Inferior parietal cortex (tissue), 1 donor: ENCODE data around the gene TRPM2.

Source experiments
- DNase-seq: peaks from one replicate; pipeline ENCODE4 v3.0.0-alpha.2; 2016; ENCODE audit errors: extremely low spot score

TRPM2 gene

DNA sequence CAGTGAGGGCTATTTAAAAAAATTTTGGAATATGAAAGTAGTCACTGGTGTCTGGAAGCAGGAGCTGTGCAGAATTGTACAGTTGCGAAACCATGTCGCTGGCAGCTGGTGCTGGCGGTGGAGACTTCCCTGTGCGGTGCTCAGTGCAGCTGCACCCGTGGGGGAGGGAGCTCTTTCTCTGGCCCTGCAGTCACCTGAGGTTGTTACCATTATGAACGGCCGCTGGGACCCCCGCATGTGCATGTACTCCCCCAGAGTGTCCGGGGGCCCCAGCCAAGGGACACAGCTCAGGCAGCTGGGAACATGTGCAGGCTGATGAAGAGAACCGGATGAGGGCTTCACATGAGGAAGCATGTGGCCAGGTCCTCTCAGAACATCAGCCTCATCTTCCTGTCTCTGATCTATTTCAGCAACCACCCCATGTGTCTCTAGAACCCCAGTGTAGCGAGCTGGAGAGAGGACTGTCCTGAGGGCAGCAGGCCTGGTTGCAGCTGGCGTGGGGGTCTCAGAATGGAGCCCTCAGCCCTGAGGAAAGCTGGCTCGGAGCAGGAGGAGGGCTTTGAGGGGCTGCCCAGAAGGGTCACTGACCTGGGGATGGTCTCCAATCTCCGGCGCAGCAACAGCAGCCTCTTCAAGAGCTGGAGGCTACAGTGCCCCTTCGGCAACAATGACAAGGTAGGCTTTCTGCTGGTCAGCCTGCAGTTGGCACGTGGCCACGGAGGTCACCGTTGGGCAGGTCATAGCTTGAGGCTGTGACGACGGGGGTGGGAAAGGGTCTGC is at the start of gene TRPM2:
TSS of gene TRPM2 (plus strand) at position 431 of the 780 bp plus-strand sequence. CDS start at position 511, 80 bp downstream.
- DNase-seq = peak; percentile 40

DNA sequence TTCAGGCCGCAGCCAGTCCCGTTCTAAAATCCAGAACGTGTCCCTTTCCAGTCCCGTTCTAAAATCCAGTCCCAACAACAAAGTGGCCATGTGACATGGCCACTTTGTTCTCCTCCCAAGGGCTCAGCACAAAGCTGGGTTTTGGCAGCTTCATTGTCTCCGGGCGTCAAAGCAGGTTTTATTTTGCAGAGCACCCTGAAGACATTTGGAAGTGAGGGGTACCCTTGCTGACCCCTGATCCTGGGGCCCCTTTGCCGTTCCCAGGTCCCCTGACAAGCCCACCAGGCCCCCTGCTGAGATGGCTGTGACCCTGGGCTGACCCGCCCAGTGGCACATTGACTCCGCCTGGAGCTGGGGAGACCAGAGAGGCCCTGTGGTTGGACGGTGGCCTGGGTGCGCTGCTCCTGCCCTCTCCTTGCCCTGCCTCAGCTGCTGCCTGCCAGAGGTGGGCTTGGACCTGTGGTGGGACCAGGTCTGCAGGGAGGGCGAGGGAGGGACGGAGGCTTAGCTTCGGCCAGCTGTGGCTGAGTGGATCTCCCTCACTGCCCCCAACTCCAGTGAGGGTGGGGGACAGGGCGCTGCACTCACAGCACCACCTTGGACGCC is 49.3 kb upstream of the TRPM2 start:
- DNase-seq = peak; percentile 39

DNA sequence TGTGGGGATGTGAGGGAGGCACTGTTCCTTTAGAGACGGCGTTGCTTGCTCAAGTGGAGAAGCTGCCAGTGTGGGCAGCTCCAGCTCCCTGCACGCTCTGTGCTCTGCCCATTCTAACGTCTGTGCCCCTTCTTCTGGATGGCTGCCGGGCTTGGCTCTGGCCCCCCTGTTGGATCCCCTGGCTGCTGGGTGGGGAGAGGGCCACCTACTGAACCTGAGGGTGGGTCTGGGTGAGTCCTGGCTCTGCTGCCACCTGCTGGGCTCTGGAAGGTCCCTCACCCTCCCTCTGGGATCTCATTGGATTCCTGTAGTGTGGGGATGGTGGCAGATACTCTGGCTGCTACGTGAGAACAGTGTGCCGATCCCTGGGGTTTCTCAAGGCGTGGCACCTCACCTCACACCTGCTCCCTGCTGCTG is 48.5 kb upstream of the TRPM2 start:
- DNase-seq = peak; percentile 49

DNA sequence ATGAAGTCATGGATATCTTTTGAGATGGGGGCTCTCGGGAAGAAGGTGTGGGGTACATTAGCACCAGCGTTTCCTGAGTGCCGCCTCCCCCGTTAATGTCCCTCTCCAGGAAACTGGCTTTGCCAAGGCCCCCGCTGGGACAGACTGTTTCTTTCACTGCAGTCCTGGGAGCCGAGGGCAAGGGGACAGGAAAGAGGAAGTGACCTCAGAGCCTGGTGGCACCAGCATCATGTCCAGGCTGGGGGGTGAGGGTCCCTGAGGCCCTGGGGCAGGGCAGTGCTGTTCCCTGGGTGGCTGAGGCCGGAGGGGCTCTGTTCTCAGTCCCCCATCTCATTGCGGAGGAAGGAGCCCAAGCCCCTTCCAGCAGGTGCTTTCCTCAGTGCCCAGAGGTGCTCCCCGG is 47.7 kb upstream of the TRPM2 start:
- no peak for DNase-seq

DNA sequence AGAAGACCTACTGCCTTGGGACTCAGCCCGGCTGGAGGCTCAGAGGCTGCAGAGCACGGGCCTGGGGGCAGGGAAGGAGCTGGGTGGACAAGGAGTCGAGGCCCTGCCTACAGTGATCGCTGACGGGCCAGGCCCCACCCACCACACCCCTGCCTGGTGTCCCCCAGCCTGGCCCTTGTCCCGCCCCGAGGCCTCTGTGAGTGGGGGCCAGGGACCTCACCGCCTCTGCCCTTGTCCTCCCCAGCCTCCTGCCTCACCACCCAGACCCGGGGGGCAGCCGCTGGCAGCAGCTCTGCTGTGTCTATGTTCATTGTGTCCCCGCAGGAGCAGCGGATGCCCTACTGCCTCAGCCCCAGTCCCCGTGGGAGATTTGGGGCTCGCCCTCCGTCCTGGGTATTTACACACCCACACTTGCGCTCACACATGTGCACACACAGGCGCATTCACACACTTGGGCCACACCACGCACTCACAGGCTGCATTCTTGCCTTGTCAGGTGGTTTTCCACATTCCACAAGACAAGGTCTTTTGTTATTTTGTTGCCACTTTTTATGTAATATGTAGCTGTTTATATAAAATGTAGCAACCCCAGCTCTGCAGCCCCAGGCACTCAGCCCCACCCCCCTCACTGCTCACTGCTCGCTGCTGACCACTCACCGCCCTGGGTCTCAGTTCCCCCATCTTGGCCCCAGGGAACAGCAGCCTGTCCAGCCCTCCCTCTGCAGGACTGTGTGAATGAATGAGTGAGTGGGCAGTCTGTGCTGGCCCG is 46.3 kb upstream of the TRPM2 start:
- no peak for DNase-seq

DNA sequence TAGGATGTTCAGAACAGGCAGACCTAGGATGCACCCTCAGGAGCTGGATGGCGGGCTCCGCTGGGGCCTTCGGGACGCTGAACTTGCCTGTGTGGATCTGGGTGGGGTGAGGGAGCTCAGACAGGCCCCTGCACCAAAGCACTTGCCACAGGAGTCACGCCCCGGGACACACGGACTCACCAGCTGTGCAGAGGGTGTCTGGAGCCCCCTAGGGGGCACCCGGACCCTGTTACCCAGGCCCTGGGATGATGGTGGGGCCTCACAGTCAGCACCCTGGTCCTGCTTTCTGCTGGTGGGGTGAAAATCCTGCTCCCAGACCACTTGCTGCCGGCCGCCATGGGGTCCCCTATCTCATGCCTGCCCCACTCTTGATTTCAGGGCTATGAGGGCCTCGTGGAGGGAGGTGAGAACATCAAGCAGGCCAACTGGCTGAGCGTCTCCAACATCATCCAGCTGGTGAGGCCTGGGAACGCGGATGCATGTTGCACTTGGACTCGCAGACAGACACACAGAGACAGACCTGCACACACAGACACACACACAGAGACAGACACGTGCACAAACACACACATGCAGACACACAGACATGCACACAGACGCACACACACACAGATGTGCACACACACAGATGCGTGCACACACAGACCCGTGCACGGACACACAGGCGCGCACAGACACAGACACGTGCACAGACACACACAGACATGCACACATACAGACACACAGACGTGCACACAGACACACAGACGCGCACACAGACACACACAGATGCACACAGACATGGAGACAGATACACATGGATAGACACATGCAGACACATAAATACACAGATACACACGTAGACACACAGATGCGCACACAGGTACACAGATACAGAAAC is 42.6 kb upstream of the TRPM2 start:
- no peak for DNase-seq

DNA sequence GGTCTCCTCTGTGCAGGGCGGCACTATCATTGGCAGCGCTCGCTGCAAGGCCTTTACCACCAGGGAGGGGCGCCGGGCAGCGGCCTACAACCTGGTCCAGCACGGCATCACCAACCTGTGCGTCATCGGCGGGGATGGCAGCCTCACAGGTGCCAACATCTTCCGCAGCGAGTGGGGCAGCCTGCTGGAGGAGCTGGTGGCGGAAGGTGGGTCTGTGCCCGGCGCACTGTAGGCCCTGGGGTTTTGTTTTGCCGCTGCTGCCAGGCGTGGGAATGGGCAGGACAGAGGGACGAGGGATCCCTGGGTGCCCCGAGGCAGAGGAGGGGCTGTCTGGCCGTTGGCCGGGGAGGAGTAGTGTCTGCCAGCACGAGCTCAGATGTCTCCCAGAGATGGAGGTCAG is 41.3 kb upstream of the TRPM2 start:
- no peak for DNase-seq

DNA sequence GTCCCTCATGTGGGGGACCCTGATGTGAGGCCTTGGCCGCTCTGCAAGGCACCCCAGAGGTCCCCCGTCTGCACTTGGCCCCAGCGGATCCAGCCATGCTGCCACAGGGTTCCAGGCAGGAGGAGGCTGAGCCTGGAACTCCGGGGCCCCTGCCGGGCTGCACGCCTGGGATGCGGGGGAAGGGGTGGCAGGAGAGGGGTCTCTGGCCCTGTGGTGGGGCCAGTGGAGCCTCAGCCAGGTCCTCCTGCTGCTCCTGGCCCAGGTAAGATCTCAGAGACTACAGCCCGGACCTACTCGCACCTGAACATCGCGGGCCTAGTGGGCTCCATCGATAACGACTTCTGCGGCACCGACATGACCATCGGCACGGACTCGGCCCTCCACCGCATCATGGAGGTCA is 40.7 kb upstream of the TRPM2 start:
- no peak for DNase-seq

DNA sequence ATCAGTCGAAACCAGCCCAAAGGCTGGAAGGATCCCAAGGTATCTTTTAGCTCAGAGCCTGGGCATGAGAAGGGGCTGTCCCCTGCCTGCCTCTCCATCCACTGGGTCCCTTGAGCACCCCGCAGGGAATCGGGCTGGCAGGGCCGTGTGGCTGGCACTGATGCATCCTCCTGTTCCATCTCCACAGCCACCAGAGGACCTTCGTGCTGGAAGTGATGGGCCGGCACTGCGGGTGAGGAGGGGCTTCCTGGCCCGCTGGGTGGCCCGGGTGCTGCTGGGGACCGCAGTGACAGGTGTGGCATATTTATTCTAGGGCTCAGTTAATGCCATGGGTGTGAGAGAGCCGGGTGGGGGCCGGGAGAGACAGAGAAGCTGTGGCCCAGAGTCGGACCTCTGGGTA is 40.0 kb upstream of the TRPM2 start:
- no peak for DNase-seq

DNA sequence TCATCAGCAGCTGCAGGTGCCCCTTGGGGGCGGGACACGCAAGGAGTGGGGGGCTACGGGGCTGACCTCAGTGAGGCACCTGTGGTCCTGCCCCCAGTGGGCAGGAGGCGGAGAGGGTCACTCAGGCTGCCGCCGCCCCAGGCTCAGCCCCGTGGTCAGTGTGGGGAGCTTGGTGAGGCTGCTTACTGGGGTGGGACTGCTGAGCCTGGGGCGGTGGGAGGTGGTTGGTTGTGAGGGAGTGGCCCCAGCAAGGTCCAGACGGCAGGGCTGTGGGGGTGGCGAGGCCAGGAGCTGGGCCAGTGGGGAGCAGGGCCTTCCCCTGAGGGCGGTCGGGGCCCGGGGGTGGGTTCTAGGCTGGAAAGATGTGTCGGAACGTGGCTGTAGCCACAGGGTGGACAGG is 39.3 kb upstream of the TRPM2 start:
- DNase-seq = no peak

DNA sequence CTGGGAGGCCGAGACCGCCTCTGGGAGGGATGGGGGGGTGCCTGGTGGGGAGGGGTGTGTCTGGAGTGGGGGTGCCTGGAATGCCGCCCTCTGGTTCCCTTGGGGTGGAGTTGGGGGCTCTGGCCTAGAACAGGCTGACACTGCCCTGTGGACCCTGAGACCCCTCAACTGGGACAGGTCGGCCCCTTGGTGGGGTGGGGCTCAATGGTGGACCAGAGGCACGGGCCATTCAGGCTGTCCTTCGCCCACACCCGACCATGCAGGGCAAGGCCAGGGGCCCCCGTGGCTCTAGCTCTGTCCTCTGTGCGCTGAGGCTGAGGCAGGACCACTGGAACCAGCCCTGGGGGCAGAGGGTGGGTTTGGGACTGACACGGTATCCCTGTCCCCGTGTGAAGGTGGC is 38.9 kb upstream of the TRPM2 start:
- no peak for DNase-seq

DNA sequence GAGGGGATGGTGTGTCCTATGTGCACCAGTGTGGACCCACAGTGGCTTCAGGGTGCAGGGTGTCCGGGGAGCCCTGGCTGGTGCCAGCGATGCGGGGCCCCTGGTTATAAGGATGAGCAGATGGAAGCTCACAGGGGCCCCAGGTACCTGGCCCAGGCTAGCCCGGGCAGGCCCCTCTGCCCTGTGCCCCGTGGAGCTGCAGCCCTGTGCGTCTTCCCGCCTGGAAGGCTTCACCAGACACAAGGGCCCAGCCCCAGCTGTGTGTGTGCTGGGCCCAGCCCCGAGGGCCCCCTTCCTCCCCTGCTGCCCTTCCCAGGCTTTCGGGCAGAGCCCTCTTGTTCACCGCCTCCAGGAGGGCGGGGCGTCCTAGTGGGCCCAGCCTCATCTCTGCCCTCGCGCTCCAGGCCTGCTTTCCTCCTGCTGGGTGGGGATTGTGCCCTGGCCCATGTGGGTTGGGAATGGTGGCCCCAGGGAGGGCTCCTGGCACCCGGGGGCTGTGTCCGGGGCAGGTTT is 37.7 kb upstream of the TRPM2 start:
- DNase-seq = no peak

DNA sequence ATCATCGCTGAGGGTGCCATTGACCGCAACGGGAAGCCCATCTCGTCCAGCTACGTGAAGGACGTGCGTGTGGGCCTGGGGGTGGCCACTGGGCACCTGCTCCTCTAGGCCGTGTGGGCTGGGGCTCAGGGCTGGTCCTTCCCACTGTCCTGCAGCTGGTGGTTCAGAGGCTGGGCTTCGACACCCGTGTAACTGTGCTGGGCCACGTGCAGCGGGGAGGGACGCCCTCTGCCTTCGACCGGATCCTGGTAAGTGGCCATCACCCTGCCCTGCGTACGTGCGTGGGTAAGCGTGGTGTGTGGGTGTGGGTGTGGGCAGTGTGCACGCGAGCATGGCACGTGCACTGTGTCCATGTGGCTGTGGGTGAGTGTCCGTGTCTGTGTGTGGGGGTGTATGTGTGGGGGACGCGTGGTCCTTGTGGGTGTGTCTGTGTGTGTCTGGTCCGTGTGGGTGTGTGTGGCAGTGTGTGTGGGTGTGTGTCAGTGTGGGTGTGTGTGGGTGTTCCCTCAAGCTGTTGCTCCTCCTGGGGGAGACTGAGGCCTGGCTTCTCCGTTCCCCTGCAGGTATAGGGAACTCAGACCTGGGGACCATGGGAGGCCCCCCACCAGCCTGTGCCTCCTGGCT is 37.0 kb upstream of the TRPM2 start:
- no peak for DNase-seq

DNA sequence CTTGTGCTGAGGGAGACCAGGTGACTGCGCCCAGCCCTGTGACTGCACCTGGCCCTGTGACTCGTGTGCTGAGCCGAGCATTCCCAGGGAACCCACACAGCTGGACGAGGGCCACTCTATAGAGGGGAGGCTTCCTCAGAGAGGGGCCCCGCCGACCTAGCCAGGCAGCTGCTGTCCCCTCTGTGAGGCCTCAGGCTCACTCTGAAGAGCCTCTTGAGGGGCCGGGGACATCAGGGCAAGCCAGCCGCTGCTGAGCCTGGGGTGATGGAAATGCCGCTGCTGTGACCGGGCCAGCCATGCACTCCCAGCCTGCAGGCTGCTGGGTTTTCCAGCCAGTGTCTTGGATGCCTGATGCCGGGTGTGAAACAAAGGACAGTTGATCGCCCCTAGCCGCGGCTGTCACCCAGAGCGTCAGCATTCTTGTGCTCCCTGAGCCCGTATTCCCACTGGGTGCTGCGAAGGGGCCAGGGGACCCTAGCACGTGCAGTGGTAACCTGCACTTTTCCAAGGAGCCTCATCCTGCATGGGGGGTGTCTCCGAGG is 36.1 kb upstream of the TRPM2 start:
- DNase-seq = no peak

DNA sequence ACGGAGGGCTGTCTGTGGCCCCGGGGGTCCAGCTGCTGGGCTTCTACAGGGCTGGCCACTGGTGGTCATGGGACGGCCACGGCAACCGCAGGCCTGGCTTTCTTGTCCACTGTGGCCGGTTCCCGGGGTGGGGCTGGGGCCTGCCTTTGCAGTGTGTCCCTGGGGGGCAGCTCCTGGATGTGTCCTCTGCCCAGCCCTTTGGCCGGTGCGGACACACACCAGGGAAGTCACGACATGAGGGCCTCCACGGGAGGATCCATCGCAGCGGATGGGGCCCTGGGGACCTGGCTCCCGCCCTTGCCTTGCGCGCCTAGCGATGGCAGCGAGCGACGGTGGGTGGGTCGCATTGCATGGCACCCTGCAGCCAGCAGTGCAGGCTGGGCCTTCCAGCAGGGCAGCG is 35.5 kb upstream of the TRPM2 start:
- DNase-seq = no peak

DNA sequence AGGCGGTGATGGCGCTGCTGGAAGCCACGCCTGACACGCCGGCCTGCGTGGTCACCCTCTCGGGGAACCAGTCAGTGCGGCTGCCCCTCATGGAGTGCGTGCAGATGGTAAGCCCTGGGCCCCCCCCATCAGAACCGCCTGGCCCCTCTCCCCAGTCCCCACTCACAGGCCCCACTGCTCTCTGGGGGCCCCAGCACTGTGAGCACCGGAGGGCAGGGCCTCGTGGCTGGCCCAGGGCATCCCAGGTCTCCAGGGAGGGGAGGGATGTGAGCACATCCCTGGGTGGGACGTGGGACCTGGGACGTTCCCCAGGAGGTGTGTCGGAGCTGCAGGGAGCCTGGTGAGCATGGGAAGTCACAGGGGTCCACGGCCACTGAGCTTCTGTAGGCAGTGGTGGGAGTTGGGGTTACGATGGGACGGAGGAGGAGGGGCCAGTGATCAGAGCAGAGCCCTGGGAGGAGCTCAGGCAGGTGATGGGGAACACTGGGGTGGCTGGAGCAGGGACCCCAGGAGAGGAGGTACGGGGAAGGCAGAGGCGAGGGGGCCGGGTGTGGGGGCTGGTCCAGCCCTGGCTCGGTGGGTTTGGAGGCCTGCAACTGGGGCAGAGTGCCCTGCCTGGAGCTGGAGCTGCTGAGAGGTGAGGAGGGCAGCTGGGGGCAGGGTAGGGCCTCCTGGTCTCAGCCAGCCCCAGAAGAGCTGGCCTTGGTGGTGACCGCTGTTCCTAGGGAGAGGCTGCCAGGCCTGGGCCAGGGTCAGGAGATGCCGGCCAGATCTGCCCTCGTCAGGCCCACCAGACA is 34.7 kb upstream of the TRPM2 start:
- no peak for DNase-seq

DNA sequence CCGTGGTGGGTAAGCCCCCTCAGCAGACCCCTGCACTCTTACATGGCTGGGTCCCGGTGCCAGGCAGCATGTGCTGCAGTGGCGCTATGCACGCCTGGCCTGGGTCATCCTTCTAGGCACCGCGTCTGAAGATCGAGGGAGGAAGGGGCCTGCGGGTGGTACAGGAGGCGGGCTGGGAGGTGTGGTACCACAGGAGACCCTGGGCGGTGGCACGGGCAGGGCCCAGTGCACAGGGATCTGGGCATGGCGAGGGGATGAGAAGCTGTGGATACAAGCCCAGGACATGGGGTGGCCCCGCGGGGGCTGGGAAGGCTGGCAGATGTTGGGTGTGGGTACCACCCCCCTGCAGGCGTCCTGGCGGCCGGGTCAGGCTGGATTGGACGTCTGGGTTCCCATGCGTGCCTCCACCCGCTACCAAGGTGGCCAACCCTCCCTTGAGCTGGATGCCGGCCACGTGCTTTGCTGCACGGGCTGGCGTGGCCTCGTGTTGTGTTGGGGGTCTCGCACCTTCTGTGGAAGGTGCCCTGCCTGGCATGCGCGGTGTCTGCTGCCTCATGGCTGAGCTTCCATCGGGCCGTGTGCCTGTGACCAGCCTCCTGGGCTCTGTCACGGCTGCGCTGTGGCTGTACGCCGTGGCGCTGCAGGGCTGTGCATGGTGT is 33.9 kb upstream of the TRPM2 start:
- no peak for DNase-seq

DNA sequence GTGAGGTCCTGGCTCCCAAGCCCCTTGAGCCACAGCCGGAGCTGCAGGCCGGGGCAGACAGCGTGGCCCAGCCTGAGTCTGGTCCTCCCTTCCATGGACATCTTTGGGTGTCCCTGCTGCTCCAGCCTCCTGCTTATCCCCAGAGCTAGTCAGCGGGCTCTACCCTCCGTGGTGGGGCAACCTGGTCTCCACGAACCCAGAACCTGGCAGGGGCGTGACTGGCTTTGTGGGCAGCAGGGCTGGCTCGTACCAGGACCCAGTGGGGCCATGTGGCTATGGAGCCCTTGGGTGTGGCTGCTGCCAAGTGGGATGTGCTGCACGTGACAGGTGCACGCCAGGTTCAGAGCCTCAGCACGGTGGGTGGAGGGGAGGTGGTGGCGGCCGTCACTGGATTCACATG is 32.6 kb upstream of the TRPM2 start:
- DNase-seq = no peak

DNA sequence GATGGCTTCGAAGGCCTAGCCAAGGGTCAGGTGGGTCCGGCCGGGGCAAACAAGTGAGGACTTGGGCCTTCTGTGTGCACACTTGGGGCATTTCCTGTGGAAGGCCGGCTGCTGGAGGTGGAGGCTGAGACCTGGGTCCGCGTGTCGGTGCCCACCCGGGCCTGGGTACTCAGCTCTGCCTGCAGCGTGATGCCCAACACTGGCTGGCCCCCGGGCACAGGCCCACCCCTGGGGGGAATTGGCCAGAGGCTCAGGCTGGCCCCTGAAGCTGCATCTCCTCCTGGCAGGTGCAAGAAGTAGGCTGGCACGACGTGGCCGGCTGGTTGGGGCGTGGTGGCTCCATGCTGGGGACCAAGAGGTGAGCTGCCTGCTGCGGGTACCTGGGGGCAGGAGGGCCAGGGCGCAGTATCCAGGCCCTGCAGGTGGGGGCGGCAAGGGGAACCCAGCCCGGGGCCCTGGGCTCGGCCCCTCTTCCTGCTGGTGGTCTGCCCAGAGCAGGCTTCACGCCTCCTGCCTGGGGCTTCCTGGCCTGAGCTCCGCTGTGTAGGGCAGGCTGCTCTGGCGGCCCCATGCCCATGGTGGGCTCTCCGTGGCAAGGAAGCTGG is 31.5 kb upstream of the TRPM2 start:
- DNase-seq = no peak
